ENCODE measurements around the gene ZNF543. TPM values are rescaled to one million over a fixed set of nuclear protein-coding genes. Genes with fewer than 3 reads are reported as not detected.
A peak's percentile ranks its signal among the peaks of the same experiment; 100 is the strongest.

Gene ZNF543
- total RNA-seq, 1 experiment from 2014 or later: 8.4 TPM

DNA sequence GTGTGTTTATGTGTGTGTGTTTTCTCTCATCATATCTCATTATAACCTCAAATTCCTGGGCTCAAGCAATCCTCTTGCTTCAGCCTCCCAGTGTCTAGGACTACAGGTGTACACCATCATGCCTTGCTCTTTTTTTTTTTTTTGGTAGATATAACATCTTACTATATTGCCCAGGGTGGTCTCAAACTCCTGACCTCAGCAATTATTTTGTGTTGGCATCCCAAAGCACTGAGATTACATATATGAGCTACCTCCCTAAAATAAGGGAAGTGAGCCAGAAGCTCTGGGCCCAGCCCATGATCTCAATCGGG lies 448 bp upstream of the ZNF543 start:
- ATAC-seq: no peak

DNA sequence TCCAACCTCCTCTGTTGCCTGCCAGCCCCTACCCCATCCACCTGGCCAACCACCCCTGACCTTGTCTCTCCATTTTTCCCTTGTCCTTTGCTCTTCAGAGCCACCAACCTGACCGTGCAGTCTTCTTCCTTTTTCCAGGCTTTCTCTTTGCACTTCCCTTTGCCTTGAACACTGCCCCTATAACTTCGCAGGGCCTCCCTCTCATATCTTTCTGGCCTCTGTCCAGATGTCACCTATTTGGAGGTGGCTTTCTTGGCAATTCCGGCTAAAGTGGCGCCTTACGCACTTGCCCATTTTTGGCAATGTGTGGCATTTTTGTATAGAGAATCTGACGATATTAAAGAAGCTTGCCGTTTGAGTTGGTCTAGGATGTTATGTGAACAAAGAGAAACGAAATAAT lies 844 bp downstream of the ZNF543 start:
- no peak for ATAC-seq

More for the DNA sequence above, 448 bp upstream of the ZNF543 start:
- ChIA-PET POLR2A (interaction anchor here (0.6 to 0.7 kb wide), 2 partner anchors 215 to 367 kb away, joined by 3 read pairs; no protein-coding TSS in a partner anchor), CTCF (interaction anchor here (0.6 to 1.1 kb wide), 2 partner anchors 32 to 362 kb away, joined by 3 to 5 read pairs; partner anchors contain the start of gene ZNF551)
- no peaks in the 10 kb centered on the region for H3K9me3 Mint-ChIP-seq
- no peak for DNase-seq (ENCODE audit: low spot score)
- peaks cover 26% of the 10 kb centered on the region for H3K27me3 Mint-ChIP-seq (ENCODE audit: low read depth)
- peak overlapping the region; percentile 87 for H3K4me3 Mint-ChIP-seq
- peaks cover 18% of the 10 kb centered on the region for H3K4me1 Mint-ChIP-seq
- peak overlapping the region; percentile 98 for H3K27ac Mint-ChIP-seq
- TF ChIP-seq CBFB (CRISPR knock-in tag; IDR thresholded peaks at IDR 0.05; ENCODE audit: low read depth) (no peak), CREB1 (CRISPR knock-in tag; IDR thresholded peaks at IDR 0.05) (no peak), GRHL2 (CRISPR knock-in tag; IDR thresholded peaks at IDR 0.05; ENCODE audit: insufficient replicate concordance, severe bottlenecking) (no peak), ZNF232 (CRISPR knock-in tag; IDR thresholded peaks at IDR 0.05) (no peak), FOXK1 (CRISPR knock-in tag; IDR thresholded peaks at IDR 0.05) (no peak), NR1H2 (CRISPR knock-in tag; IDR thresholded peaks at IDR 0.05) (no peak), JUN (CRISPR knock-in tag; IDR thresholded peaks at IDR 0.05) (no peak), HMGA2 (CRISPR knock-in tag; IDR thresholded peaks at IDR 0.05) (no peak)
- TF ChIP-seq, protein P1, sequence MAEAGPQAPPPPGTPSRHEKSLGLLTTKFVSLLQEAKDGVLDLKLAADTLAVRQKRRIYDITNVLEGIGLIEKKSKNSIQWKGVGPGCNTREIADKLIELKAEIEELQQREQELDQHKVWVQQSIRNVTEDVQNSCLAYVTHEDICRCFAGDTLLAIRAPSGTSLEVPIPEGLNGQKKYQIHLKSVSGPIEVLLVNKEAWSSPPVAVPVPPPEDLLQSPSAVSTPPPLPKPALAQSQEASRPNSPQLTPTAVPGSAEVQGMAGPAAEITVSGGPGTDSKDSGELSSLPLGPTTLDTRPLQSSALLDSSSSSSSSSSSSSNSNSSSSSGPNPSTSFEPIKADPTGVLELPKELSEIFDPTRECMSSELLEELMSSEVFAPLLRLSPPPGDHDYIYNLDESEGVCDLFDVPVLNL (CRISPR knock-in tag; IDR thresholded peaks at IDR 0.05; ENCODE audit: borderline replicate concordance, low read depth): no peak
- TF ChIP-seq, protein P2, sequence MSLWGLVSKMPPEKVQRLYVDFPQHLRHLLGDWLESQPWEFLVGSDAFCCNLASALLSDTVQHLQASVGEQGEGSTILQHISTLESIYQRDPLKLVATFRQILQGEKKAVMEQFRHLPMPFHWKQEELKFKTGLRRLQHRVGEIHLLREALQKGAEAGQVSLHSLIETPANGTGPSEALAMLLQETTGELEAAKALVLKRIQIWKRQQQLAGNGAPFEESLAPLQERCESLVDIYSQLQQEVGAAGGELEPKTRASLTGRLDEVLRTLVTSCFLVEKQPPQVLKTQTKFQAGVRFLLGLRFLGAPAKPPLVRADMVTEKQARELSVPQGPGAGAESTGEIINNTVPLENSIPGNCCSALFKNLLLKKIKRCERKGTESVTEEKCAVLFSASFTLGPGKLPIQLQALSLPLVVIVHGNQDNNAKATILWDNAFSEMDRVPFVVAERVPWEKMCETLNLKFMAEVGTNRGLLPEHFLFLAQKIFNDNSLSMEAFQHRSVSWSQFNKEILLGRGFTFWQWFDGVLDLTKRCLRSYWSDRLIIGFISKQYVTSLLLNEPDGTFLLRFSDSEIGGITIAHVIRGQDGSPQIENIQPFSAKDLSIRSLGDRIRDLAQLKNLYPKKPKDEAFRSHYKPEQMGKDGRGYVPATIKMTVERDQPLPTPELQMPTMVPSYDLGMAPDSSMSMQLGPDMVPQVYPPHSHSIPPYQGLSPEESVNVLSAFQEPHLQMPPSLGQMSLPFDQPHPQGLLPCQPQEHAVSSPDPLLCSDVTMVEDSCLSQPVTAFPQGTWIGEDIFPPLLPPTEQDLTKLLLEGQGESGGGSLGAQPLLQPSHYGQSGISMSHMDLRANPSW (CRISPR knock-in tag; conservative IDR thresholded peaks at IDR 0.05; ENCODE audit: low read depth): no peak
- peaks cover 11% of the 10 kb centered on the region for H3K36me3 Mint-ChIP-seq

DNA sequence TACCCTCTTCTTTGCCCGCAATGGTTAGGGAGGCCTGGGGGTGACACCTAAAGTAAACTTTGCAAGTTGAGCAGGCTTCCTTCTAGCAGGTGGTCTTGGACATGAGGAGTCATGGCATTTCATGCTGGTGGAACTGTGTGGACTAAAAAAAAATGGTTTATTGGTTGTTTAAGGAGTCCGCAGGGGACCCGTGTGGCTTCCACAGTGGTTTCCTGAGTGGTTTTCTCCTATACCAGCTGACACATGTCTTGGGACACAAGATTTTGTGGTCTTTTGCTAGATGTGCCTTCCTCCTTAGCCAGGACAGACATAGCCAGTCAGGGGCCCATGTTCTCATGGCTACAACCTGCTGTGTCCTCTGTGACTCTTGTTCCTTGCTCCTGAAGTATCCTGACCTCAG lies 1.5 kb downstream of the ZNF543 start:
- POLR2A ChIA-PET: interaction anchor here (1.6 kb wide), 1 partner anchor 29 kb away, joined by 3 read pairs; no protein-coding TSS in a partner anchor
- H3K27ac Mint-ChIP-seq: no peak overlapping the region; the same call in 1 of the 2 replicates
- H3K4me1 Mint-ChIP-seq: peaks cover 18% of the 10 kb centered on the region
- ATAC-seq (no peak), DNase-seq (ENCODE audit: low spot score) (no peak)
- H3K36me3 Mint-ChIP-seq: peaks cover 24% of the 10 kb centered on the region
- no peaks in the 10 kb centered on the region for H3K9me3 Mint-ChIP-seq
- CTCF ChIA-PET: no interaction called here
- peaks cover 7% of the 10 kb centered on the region for H3K27me3 Mint-ChIP-seq (ENCODE audit: low read depth)
- peak overlapping the region; percentile 87 for H3K4me3 Mint-ChIP-seq
- TF ChIP-seq, protein P3, sequence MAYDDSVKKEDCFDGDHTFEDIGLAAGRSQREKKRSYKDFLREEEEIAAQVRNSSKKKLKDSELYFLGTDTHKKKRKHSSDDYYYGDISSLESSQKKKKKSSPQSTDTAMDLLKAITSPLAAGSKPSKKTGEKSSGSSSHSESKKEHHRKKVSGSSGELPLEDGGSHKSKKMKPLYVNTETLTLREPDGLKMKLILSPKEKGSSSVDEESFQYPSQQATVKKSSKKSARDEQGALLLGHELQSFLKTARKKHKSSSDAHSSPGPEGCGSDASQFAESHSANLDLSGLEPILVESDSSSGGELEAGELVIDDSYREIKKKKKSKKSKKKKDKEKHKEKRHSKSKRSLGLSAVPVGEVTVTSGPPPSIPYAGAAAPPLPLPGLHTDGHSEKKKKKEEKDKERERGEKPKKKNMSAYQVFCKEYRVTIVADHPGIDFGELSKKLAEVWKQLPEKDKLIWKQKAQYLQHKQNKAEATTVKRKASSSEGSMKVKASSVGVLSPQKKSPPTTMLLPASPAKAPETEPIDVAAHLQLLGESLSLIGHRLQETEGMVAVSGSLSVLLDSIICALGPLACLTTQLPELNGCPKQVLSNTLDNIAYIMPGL (CRISPR knock-in tag; IDR thresholded peaks at IDR 0.05): no peak
- TF ChIP-seq, protein P2 (CRISPR knock-in tag; conservative IDR thresholded peaks at IDR 0.05; ENCODE audit: low read depth): no peak
- no peak for TF ChIP-seq NFYB (CRISPR knock-in tag; conservative IDR thresholded peaks at IDR 0.05; ENCODE audit: low read depth)
- TF ChIP-seq, protein P4, sequence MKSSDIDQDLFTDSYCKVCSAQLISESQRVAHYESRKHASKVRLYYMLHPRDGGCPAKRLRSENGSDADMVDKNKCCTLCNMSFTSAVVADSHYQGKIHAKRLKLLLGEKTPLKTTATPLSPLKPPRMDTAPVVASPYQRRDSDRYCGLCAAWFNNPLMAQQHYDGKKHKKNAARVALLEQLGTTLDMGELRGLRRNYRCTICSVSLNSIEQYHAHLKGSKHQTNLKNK (CRISPR knock-in tag; IDR thresholded peaks at IDR 0.05): no peak
- TF ChIP-seq NR1H2 (CRISPR knock-in tag; IDR thresholded peaks at IDR 0.05): no peak

More for the DNA sequence above, 844 bp downstream of the ZNF543 start:
- TF ChIP-seq NFE2L1 (CRISPR knock-in tag; IDR thresholded peaks at IDR 0.05): no peak
- TF ChIP-seq, protein P5, sequence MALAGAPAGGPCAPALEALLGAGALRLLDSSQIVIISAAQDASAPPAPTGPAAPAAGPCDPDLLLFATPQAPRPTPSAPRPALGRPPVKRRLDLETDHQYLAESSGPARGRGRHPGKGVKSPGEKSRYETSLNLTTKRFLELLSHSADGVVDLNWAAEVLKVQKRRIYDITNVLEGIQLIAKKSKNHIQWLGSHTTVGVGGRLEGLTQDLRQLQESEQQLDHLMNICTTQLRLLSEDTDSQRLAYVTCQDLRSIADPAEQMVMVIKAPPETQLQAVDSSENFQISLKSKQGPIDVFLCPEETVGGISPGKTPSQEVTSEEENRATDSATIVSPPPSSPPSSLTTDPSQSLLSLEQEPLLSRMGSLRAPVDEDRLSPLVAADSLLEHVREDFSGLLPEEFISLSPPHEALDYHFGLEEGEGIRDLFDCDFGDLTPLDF (CRISPR knock-in tag; IDR thresholded peaks at IDR 0.05): no peak
- no peak for TF ChIP-seq SOX15 (CRISPR knock-in tag; IDR thresholded peaks at IDR 0.05)
- no peak for TF ChIP-seq NR2C2 (CRISPR knock-in tag; IDR thresholded peaks at IDR 0.05)
- TF ChIP-seq, protein P6, sequence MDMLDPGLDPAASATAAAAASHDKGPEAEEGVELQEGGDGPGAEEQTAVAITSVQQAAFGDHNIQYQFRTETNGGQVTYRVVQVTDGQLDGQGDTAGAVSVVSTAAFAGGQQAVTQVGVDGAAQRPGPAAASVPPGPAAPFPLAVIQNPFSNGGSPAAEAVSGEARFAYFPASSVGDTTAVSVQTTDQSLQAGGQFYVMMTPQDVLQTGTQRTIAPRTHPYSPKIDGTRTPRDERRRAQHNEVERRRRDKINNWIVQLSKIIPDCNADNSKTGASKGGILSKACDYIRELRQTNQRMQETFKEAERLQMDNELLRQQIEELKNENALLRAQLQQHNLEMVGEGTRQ (CRISPR knock-in tag; IDR thresholded peaks at IDR 0.05): no peak
- TF ChIP-seq, protein P1 (CRISPR knock-in tag; IDR thresholded peaks at IDR 0.05; ENCODE audit: borderline replicate concordance, low read depth): no peak
- POLR2A ChIA-PET: interaction anchor here (1.6 kb wide), 1 partner anchor 29 kb away, joined by 3 read pairs; no protein-coding TSS in a partner anchor
- Mint-ChIP-seq H3K4me1 (peaks cover 18% of the 10 kb centered on the region), H3K27ac (peak overlapping the region; percentile 67), H3K9me3 (no peaks in the 10 kb centered on the region), H3K4me3 (peak overlapping the region; percentile 87), H3K27me3 (ENCODE audit: low read depth) (peaks cover 13% of the 10 kb centered on the region), H3K36me3 (peaks cover 21% of the 10 kb centered on the region)
- DNase-seq (ENCODE audit: low spot score): no peak
- CTCF ChIA-PET: interaction anchor here (1.1 kb wide), 1 partner anchor 360 kb away, joined by 3 read pairs; the partner anchor contains the start of gene ZNF551

Measured in WTC11 (cell line).